Left lung (tissue), 10 donors: ENCODE data around the gene CNNM4. TPM values are rescaled to one million over a fixed set of nuclear protein-coding genes. Genes with fewer than 3 reads are reported as not detected.
"Not testable (repeated sequence)": the region's sequence is repeated elsewhere in the genome, so short reads cannot be mapped to it uniquely, and the experiment has no call there.

Experiments
- ATAC-seq: fragments of 200-7000 bp; cut with Tn5 transposase; one replicate; pipeline ENCODE4 v1.9.1; 2020; ENCODE audit warnings: moderate library complexity
- DNase-seq, 4 donors: peaks; one replicate each; pipeline ENCODE4 v3.0.0-alpha.2; 2013 to 2020
- H3K27ac ChIP-seq, 2 donors: fragments of 200-600 bp; sonication (generic) in 1 of 2; one replicate each; pipeline versions ENCODE4 v1.5.0 to v1.8.0; 2020 to 2021
- H3K27me3 ChIP-seq, 2 donors: fragments of 200-600 bp; sonication (generic) in 1 of 2; one replicate each; pipeline versions ENCODE4 v1.5.0 to v1.8.0; 2020 to 2021
- H3K36me3 ChIP-seq, 2 donors: fragments of 200-600 bp; sonication (generic) in 1 of 2; one replicate each; pipeline versions ENCODE4 v1.5.0 to v1.8.0; 2020 to 2021
- H3K4me1 ChIP-seq, 2 donors: fragments of 200-600 bp; one replicate each; pipeline ENCODE4 v1.8.0; 2021
- H3K4me3 ChIP-seq, 2 donors: fragments of 200-600 bp; sonication (generic) in 1 of 2; one replicate each; pipeline versions ENCODE4 v1.5.0 to v1.8.0; 2020 to 2021; ENCODE audit warnings: mild to moderate bottlenecking in 1 of 2
- H3K9me3 ChIP-seq, 2 donors: fragments of 200-600 bp; sonication (generic) in 1 of 2; one replicate each; pipeline versions ENCODE4 v1.5.0 to v1.8.0; 2020 to 2021
- CTCF ChIP-seq, 2 donors: fragments of 200-600 bp; sonication (generic) in 1 of 2; IDR thresholded peaks; one replicate each; pipeline versions ENCODE4 v1.5.0 to v1.8.0; 2021; ENCODE audit warnings: antibody characterized with exemption in 2 of 2
- intact Hi-C, 2 donors: fragments of 100-400 bp; cut with DNase I; formaldehyde crosslinking; loops; one replicate each; pipeline versions ENCODE4 v1.11.2 to v1.14.2; 2022
- polyA plus RNA-seq, 6 donors: library from polyadenylated mRNA; unstranded; fragments of 120-200 nt; gene quantifications; one replicate each; pipeline ENCODE4 v1.2.1, GENCODE V29; 2013; ENCODE audit not compliant: insufficient read length in 6 of 6
- total RNA-seq, 2 donors: library from RNA; stranded (reverse); fragmentation: NEBNext Ultra II Directional; extraction: Animal tissue kit (Norgen Biotek cat#: 25700); gene quantifications; one replicate each; pipeline ENCODE4 v1.2.1, GENCODE V29; 2021
- donor health status: DM: no; HTN: yes; CAD: no.
- donor health status: DM: no; HTN: no; CAD: no.

Gene CNNM4
- total and polyA plus RNA-seq, 8 donors, result 14.1 to 22.8 (median 16.7) TPM

DNA sequence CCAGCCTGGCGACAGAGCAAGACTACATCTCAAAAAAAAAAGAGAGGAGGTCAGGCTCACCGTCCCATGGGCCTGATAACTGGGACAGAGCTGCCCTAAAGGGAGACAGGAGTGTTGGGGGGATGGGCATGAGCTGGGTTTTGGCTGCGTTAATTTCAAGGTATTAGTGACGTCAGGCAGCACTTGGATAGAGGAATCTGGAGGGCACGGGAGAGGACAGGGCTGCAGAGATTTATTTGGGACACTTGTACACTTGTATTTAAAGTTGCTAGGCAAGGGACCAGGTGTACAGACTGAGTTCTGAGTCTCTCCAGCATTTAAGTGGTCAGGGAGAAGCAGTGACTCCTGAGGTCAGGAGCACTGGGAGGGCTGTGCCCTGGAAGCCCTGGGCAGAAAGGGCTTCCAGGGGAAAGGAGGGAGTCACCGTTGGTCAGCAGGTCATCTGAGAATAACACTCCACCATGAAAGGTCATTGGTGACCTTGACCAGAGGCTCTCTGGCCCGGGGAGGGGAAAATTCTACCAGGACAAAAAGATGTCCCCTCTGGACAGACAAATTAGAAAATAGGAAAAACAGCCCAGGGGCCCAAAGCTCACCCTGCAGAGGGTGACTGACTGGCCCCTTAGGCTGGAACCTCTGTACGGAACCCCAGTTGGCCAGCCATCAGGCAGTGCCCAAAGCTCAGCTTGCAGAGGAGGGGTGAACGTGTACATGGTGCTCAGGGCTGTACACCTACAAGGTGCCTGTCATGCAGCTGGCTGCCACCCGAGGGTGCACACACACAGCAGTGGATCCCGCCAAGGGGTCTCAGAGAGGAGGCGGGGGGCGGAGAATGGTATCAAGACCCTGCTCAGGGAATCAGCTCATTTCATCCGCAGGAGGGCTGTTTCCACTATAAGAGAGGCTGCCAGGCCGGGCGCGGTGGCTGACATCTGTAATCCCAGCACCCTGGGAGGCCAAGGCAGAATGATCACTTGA is 32.4 kb downstream of the CNNM4 start:
- no peak for TF ChIP-seq CTCF (IDR thresholded peaks at IDR 0.05)
- H3K4me3 ChIP-seq, result no peak overlapping the region
- ATAC-seq (peak; percentile 81), DNase-seq (peak in 2 of 4 donors; percentile 38 to 72)
- peaks cover 4 to 9% of the 10 kb centered on the region in 2 donors for H3K4me1 ChIP-seq
- H3K27ac ChIP-seq, result no peak overlapping the region
- H3K27me3 ChIP-seq, result no peaks in the 10 kb centered on the region
- intact Hi-C loops, result no loop called here
- no peaks in the 10 kb centered on the region for H3K9me3 ChIP-seq
- peaks cover 0 to 11% of the 10 kb centered on the region in 2 donors for H3K36me3 ChIP-seq

DNA sequence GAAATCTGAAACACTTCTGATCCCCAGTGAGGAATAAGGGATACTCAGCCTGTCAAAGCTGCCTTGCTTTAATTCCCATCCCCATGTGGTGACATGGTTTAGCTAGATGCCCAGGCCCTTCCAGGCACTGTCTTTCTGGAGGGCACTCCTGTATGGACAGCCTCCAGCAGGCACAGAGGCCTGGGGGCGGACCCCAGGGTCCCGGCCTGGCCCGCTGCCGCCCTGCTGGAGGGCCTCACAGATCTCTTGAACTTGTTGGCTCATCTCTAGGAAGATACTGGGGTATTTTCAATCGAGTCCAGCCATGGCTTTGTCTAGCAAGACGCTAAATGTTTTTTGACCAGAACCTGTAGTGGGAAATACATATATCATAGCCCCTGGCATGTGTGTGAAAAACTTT is 34.4 kb downstream of the CNNM4 start:
- ATAC-seq (no peak), DNase-seq (peak in 2 of 4 donors; percentile 22 to 64)
- Histone ChIP-seq H3K4me1 (no peaks in the 10 kb centered on the region), H3K27ac (no peak overlapping the region), H3K4me3 (no peak overlapping the region), H3K9me3 (no peaks in the 10 kb centered on the region), H3K27me3 (no peaks in the 10 kb centered on the region), H3K36me3 (peaks cover 0 to 30% of the 10 kb centered on the region in 2 donors)
- intact Hi-C loops, result no loop called here
- no peak for TF ChIP-seq CTCF (IDR thresholded peaks at IDR 0.05)

GRCh38 chr2:96796497-96796896 is 35.8 kb downstream of the CNNM4 start:
- H3K9me3 ChIP-seq, intact Hi-C loops, ATAC-seq, H3K27ac ChIP-seq, H3K4me3 ChIP-seq, H3K27me3 ChIP-seq, H3K4me1 ChIP-seq: not testable (repeated sequence)
- DNase-seq, result peak in 2 of 4 donors; percentile 6 to 17
- H3K36me3 ChIP-seq, result peaks cover 0 to 30% of the 10 kb centered on the region in 2 donors

DNA sequence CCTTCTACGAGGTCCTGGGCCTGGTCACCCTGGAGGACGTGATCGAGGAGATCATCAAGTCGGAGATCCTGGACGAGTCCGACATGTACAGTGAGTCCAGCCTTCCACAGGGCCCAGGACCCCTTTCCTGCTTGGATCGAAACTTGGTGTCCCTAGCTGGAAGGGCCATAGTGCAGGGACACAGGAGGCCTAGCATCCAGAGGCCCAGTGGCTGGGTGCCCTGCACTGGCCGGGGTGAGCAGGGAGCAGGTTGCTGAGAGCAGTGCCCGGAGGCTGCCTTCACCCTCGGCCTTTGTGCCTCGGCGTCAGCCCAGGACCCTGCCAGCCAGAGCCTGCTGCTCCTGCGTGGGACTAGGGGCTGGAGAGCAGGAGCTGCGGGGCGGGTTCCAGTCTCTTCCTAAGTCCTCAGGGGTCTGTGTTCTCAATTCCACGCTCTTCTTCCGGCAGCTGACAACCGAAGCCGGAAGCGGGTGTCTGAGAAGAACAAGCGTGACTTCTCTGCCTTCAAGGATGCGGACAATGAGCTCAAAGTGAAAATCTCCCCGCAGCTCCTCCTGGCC is 36.4 kb downstream of the CNNM4 start:
- peaks cover 0 to 8% of the 10 kb centered on the region in 2 donors for H3K4me1 ChIP-seq
- intact Hi-C loops, result no loop called here

More for the DNA sequence above, 36.4 kb downstream of the CNNM4 start:
- Histone ChIP-seq H3K27me3 (no peaks in the 10 kb centered on the region), H3K9me3 (no peaks in the 10 kb centered on the region), H3K27ac (no peak overlapping the region), H3K4me3 (no peak overlapping the region), H3K36me3 (peaks cover 0 to 30% of the 10 kb centered on the region in 2 donors)
- TF ChIP-seq CTCF (IDR thresholded peaks at IDR 0.05), result no peak
- DNase-seq, result peak in 2 of 4 donors; percentile 25 to 67
- ATAC-seq, result no peak
